ENCODE measurements around the gene FRRS1.

The FRRS1 gene

DNA sequence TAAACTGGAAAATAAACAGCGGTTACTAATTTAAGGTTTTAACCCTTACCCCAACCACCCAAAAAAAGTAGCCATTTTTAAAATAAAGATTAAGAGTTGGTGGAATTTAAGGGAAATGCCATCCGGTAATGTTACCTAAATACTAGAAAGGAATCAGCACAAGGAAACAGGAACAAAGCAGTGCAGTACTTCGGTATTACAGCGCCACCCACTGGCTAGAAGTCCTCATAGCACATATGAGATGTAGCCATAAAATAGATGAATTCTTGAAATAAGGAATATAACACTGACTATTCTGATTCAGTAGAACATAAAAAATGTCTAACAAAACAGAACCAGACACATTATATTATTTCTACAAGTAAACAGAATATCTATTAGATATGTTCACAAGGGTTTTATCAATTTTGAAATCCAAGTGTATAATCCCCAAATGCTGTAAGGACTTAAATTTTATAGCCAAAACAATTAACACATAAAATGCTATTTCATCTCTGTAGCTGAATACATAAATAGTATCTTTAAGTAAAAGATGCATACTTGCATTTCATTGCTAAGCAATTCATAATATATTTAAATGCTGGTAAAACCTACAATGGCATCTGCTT, 58.8 kb downstream of the FRRS1 start:
- H3K4me3 ChIP-seq (ENCODE audit: low read length in 2 of 2) = no peak overlapping the region

GRCh38 chr1:99705385-99705784, 61.0 kb downstream of the FRRS1 start:
- Histone ChIP-seq H3K9ac (ENCODE audit: low read depth, low read length, poor library complexity) (no peak overlapping the region), H3K4me2 (ENCODE audit: insufficient read depth, low read length, poor library complexity, severe bottlenecking) (no peak overlapping the region), H3K4me1 (ENCODE audit: control insufficient read depth in 2 of 2, insufficient read depth in 1 of 2, low read depth in 1 of 2, low read length in 2 of 2) (no peaks in the 10 kb centered on the region), H2BK120ac (ENCODE audit: low read depth, low read length) (no peak overlapping the region), H3K4me3 (ENCODE audit: low read length in 2 of 2) (no peak overlapping the region), H3K14ac (ENCODE audit: low read length) (no peak overlapping the region), H3K79me1 (ENCODE audit: low read depth, low read length) (no peaks in the 10 kb centered on the region), H3K27ac (replicated peaks; ENCODE audit: low read length) (no peak overlapping the region), H3K36me3 (replicated peaks in 1 of 2; ENCODE audit: control insufficient read depth in 2 of 2, insufficient read depth in 2 of 2, low read length in 2 of 2) (peaks cover 0 to 18% of the 10 kb centered on the region in 2 donors), H3K4ac (ENCODE audit: low read length) (no peak overlapping the region), H2BK15ac (ENCODE audit: low read length) (no peak overlapping the region), H2AK5ac (ENCODE audit: low read depth, low read length) (no peak overlapping the region), H2BK5ac (ENCODE audit: low read length) (no peak overlapping the region), H3K18ac (ENCODE audit: low read length) (no peak overlapping the region), H3K23ac (ENCODE audit: low read depth, low read length, poor library complexity) (no peak overlapping the region), H3K27me3 (ENCODE audit: control insufficient read depth in 3 of 3, insufficient read depth in 3 of 3, low read depth in 1 of 3, low read length in 3 of 3) (no peaks in the 10 kb centered on the region), H2AFZ (ENCODE audit: low read length) (no peak overlapping the region), H4K91ac (ENCODE audit: low read depth, low read length, poor library complexity) (no peak overlapping the region), H3K9me3 (replicated peaks in 1 of 2; ENCODE audit: control insufficient read depth in 2 of 2, insufficient read depth in 1 of 2, low read depth in 1 of 2, low read length in 2 of 2) (peaks cover 2 to 5% of the 10 kb centered on the region in 2 donors), H2BK12ac (ENCODE audit: low read length) (no peak overlapping the region), H4K8ac (ENCODE audit: low read depth, low read length) (no peak overlapping the region)
- no peak for DNase-seq (ENCODE audit: low spot score)

More for the DNA sequence above, 58.8 kb downstream of the FRRS1 start:
- H3K4me1 ChIP-seq (ENCODE audit: control insufficient read depth in 2 of 2, insufficient read depth in 1 of 2, low read depth in 1 of 2, low read length in 2 of 2) = no peaks in the 10 kb centered on the region
- peak; percentile 68 for DNase-seq (ENCODE audit: low spot score)
- H3K23ac ChIP-seq (ENCODE audit: low read depth, low read length, poor library complexity) = no peak overlapping the region
- H2BK5ac ChIP-seq (ENCODE audit: low read length) = no peak overlapping the region
- H4K8ac ChIP-seq (ENCODE audit: low read depth, low read length) = no peak overlapping the region
- H3K4me2 ChIP-seq (ENCODE audit: insufficient read depth, low read length, poor library complexity, severe bottlenecking) = no peak overlapping the region
- no CpG with 5 or more reads among the region's 4 CpGs for WGBS, 2 donors (ENCODE audit: extremely low coverage in 2 of 2, insufficient read length in 2 of 2, insufficient replicate concordance in 1 of 2)
- H2BK120ac ChIP-seq (ENCODE audit: low read depth, low read length) = no peak overlapping the region
- H4K91ac ChIP-seq (ENCODE audit: low read depth, low read length, poor library complexity) = no peak overlapping the region
- H2BK15ac ChIP-seq (ENCODE audit: low read length) = no peak overlapping the region
- H3K9me3 ChIP-seq (replicated peaks in 1 of 2; ENCODE audit: control insufficient read depth in 2 of 2, insufficient read depth in 1 of 2, low read depth in 1 of 2, low read length in 2 of 2) = peaks cover 0 to 2% of the 10 kb centered on the region in 2 donors
- no peak overlapping the region for H3K14ac ChIP-seq (ENCODE audit: low read length)
- H3K27me3 ChIP-seq (ENCODE audit: control insufficient read depth in 3 of 3, insufficient read depth in 3 of 3, low read depth in 1 of 3, low read length in 3 of 3) = no peaks in the 10 kb centered on the region
- no peaks in the 10 kb centered on the region for H3K79me1 ChIP-seq (ENCODE audit: low read depth, low read length)
- no peak overlapping the region for H3K9ac ChIP-seq (ENCODE audit: low read depth, low read length, poor library complexity)
- H2BK12ac ChIP-seq (ENCODE audit: low read length) = no peak overlapping the region
- H3K4ac ChIP-seq (ENCODE audit: low read length) = no peak overlapping the region
- H2AFZ ChIP-seq (ENCODE audit: low read length) = no peak overlapping the region
- H3K27ac ChIP-seq (replicated peaks; ENCODE audit: low read length) = no peak overlapping the region
- H2AK5ac ChIP-seq (ENCODE audit: low read depth, low read length) = no peak overlapping the region
- H3K18ac ChIP-seq (ENCODE audit: low read length) = no peak overlapping the region
- peaks cover 0 to 27% of the 10 kb centered on the region in 2 donors for H3K36me3 ChIP-seq (replicated peaks in 1 of 2; ENCODE audit: control insufficient read depth in 2 of 2, insufficient read depth in 2 of 2, low read length in 2 of 2)

GRCh38 chr1:99704356-99704816, 62.0 kb downstream of the FRRS1 start:
- no peak overlapping the region for H3K4me3 ChIP-seq (ENCODE audit: low read length in 2 of 2)
- no peak overlapping the region for H3K4ac ChIP-seq (ENCODE audit: low read length)
- no peaks in the 10 kb centered on the region for H3K79me1 ChIP-seq (ENCODE audit: low read depth, low read length)
- no peak overlapping the region for H3K4me2 ChIP-seq (ENCODE audit: insufficient read depth, low read length, poor library complexity, severe bottlenecking)
- H2AFZ ChIP-seq (ENCODE audit: low read length) = no peak overlapping the region
- no peak overlapping the region for H2AK5ac ChIP-seq (ENCODE audit: low read depth, low read length)
- no peaks in the 10 kb centered on the region for H3K4me1 ChIP-seq (ENCODE audit: control insufficient read depth in 2 of 2, insufficient read depth in 1 of 2, low read depth in 1 of 2, low read length in 2 of 2)
- peaks cover 0 to 8% of the 10 kb centered on the region in 2 donors for H3K36me3 ChIP-seq (replicated peaks in 1 of 2; ENCODE audit: control insufficient read depth in 2 of 2, insufficient read depth in 2 of 2, low read length in 2 of 2)
- H3K9ac ChIP-seq (ENCODE audit: low read depth, low read length, poor library complexity) = no peak overlapping the region
- H2BK15ac ChIP-seq (ENCODE audit: low read length) = no peak overlapping the region
- no peaks in the 10 kb centered on the region for H3K27me3 ChIP-seq (ENCODE audit: control insufficient read depth in 3 of 3, insufficient read depth in 3 of 3, low read depth in 1 of 3, low read length in 3 of 3)
- H4K91ac ChIP-seq (ENCODE audit: low read depth, low read length, poor library complexity) = no peak overlapping the region
- WGBS, 2 donors (ENCODE audit: extremely low coverage in 2 of 2, insufficient read length in 2 of 2, insufficient replicate concordance in 1 of 2) = no CpG with 5 or more reads among the region's 17 CpGs
- peak overlapping the region; percentile 24 for H2BK5ac ChIP-seq (ENCODE audit: low read length)
- H3K23ac ChIP-seq (ENCODE audit: low read depth, low read length, poor library complexity) = no peak overlapping the region
- H2BK12ac ChIP-seq (ENCODE audit: low read length) = peak overlapping the region; percentile 84
- peaks cover 2 to 5% of the 10 kb centered on the region in 2 donors for H3K9me3 ChIP-seq (replicated peaks in 1 of 2; ENCODE audit: control insufficient read depth in 2 of 2, insufficient read depth in 1 of 2, low read depth in 1 of 2, low read length in 2 of 2)
- H3K27ac ChIP-seq (replicated peaks; ENCODE audit: low read length) = no peak overlapping the region
- DNase-seq (ENCODE audit: low spot score) = no peak
- no peak overlapping the region for H2BK120ac ChIP-seq (ENCODE audit: low read depth, low read length)
- H3K18ac ChIP-seq (ENCODE audit: low read length) = no peak overlapping the region
- no peak overlapping the region for H3K14ac ChIP-seq (ENCODE audit: low read length)
- H4K8ac ChIP-seq (ENCODE audit: low read depth, low read length) = no peak overlapping the region

- Histone ChIP-seq H3K14ac (ENCODE audit: low read length) (no peak overlapping the region), H2BK120ac (ENCODE audit: low read depth, low read length) (no peak overlapping the region), H3K4me1 (ENCODE audit: control insufficient read depth in 2 of 2, insufficient read depth in 1 of 2, low read depth in 1 of 2, low read length in 2 of 2) (no peaks in the 10 kb centered on the region)
Observed at GRCh38 chr1:99702221-99702620, 64.2 kb downstream of the FRRS1 start.

More at GRCh38 chr1:99702221-99702620, 64.2 kb downstream of the FRRS1 start:
- H4K8ac ChIP-seq (ENCODE audit: low read depth, low read length) = no peak overlapping the region
- no peak overlapping the region for H3K9ac ChIP-seq (ENCODE audit: low read depth, low read length, poor library complexity)
- no peak for DNase-seq (ENCODE audit: low spot score)
- no peak overlapping the region for H3K27ac ChIP-seq (replicated peaks; ENCODE audit: low read length)
- H3K18ac ChIP-seq (ENCODE audit: low read length) = no peak overlapping the region
- no peaks in the 10 kb centered on the region for H3K36me3 ChIP-seq (replicated peaks in 1 of 2; ENCODE audit: control insufficient read depth in 2 of 2, insufficient read depth in 2 of 2, low read length in 2 of 2)
- H3K4ac ChIP-seq (ENCODE audit: low read length) = no peak overlapping the region
- no peak overlapping the region for H2BK15ac ChIP-seq (ENCODE audit: low read length)
- no peak overlapping the region for H4K91ac ChIP-seq (ENCODE audit: low read depth, low read length, poor library complexity)
- no peaks in the 10 kb centered on the region for H3K27me3 ChIP-seq (ENCODE audit: control insufficient read depth in 3 of 3, insufficient read depth in 3 of 3, low read depth in 1 of 3, low read length in 3 of 3)
- no peaks in the 10 kb centered on the region for H3K79me1 ChIP-seq (ENCODE audit: low read depth, low read length)
- no peak overlapping the region for H2AFZ ChIP-seq (ENCODE audit: low read length)
- H3K9me3 ChIP-seq (replicated peaks in 1 of 2; ENCODE audit: control insufficient read depth in 2 of 2, insufficient read depth in 1 of 2, low read depth in 1 of 2, low read length in 2 of 2) = peaks cover 2 to 5% of the 10 kb centered on the region in 2 donors
- H2BK12ac ChIP-seq (ENCODE audit: low read length) = no peak overlapping the region
- no peak overlapping the region for H2BK5ac ChIP-seq (ENCODE audit: low read length)
- no peak overlapping the region for H3K4me2 ChIP-seq (ENCODE audit: insufficient read depth, low read length, poor library complexity, severe bottlenecking)
- no peak overlapping the region for H3K4me3 ChIP-seq (ENCODE audit: low read length in 2 of 2)
- no peak overlapping the region for H3K23ac ChIP-seq (ENCODE audit: low read depth, low read length, poor library complexity)
- no peak overlapping the region for H2AK5ac ChIP-seq (ENCODE audit: low read depth, low read length)

Measured in neuronal stem cell (in vitro differentiated cells).